NK-92 (cell line): Measurements from ENCODE around the gene IFI6.
"Not testable (repeated sequence)": the region's sequence is repeated elsewhere in the genome, so short reads cannot be mapped to it uniquely, and the experiment has no call there.

Experiments used
- DNase-seq: peaks from one replicate; lab custom pipeline; 2025; ENCODE audit not compliant: unreplicated experiment; lab: John Stamatoyannopoulos, UW

Gene IFI6

DNA sequence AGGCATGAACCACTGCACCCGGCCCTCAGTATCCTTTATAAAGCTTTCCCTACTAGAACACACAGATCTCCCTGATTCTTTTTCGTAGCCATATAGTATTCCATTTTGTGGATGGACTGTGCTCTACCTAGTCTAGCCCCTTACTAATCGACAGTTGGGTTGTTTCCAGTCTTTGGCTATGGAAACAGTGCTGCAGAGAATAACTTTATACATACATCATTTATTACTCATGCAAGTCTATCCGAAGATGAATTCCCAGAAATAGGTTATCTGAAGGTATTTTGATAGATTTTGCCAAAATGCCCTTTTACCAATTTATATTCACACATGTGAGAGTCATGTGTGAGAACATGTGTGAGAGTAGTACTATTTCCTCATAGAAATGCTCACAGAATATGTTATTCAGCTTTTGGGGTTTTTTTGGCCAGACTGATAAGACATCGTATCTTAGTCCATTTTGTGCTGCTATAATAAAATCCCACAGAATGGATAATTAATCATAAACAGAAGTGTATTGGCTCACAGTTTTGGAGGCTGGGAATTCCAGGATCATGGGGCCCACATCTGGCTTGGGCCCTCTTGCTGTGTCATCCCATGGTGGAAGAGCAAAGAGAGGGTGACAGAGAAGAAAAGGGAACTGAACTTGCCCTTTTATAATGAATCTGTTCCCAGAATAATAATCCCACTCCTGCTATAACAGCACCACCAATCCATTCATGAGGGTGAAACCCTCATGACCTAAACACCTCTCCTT is 19.7 kb downstream of the IFI6 start:
- DNase-seq: no peak

GRCh38 chr1:27650539-27651175 is 21.3 kb downstream of the IFI6 start:
- no peak for DNase-seq

DNA sequence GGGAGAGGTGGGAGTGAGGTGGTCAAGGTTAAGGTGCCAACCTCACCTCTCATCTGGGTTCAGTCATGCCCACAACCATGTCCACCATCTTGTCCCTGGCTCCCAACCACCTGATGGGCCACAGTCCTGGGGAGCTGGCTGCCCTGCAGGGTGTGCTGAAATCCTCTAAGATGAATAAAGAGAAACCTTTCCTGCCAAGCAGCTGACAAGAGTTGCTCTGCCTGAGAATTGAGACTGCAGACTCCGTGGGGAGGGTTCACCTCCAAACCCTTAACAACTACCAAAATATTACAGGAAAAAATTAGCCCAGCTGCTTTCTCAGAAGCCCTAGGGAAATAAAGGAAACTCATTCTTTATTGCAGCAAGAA is 21.8 kb downstream of the IFI6 start:
- DNase-seq: no peak

DNA sequence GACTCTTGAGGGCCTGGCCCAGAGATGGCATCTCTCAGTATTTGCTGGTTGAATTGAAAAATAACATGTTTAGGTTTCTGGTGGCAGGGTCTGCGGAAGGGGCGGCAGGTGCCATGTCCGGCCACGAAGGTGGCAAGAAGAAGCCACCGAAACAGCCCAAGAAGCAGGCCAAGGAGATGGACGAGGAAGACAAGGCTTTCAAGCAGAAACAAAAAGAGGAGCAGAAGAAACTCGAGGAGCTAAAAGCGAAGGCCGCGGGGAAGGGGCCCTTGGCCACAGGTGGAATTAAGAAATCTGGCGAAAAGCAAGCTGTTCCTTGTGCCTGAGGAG is 22.7 kb downstream of the IFI6 start:
- no peak for DNase-seq

- DNase-seq: no peak
These were observed 23.2 kb downstream of the IFI6 start for GRCh38 chr1:27648602-27649305.

- DNase-seq: no peak
These were observed 24.7 kb downstream of the IFI6 start for GRCh38 chr1:27647328-27647727.

DNA sequence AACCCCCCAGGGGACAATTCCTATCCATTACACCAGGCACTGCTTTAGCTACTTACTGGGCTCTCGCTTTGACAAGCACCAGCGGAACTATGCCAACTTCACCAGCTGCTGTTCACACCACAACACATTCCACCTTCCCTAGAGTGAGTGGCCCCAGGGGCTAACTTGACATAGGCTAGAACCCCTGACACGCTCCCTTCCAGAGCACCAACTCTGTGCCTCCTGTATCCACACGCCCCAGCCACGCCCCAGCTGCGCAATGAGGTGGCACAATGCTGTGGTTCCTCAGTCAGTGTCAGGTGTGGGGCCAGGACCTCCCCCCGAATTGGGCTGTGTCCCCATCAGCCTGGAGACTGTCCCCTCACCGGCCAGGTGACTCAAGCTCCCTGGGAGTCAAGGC is 25.3 kb downstream of the IFI6 start:
- DNase-seq: no peak

- DNase-seq: no peak
These were observed 26.9 kb downstream of the IFI6 start for GRCh38 chr1:27645071-27645415.

GRCh38 chr1:27644369-27645070 is 27.5 kb downstream of the IFI6 start:
- no peak for DNase-seq

DNA sequence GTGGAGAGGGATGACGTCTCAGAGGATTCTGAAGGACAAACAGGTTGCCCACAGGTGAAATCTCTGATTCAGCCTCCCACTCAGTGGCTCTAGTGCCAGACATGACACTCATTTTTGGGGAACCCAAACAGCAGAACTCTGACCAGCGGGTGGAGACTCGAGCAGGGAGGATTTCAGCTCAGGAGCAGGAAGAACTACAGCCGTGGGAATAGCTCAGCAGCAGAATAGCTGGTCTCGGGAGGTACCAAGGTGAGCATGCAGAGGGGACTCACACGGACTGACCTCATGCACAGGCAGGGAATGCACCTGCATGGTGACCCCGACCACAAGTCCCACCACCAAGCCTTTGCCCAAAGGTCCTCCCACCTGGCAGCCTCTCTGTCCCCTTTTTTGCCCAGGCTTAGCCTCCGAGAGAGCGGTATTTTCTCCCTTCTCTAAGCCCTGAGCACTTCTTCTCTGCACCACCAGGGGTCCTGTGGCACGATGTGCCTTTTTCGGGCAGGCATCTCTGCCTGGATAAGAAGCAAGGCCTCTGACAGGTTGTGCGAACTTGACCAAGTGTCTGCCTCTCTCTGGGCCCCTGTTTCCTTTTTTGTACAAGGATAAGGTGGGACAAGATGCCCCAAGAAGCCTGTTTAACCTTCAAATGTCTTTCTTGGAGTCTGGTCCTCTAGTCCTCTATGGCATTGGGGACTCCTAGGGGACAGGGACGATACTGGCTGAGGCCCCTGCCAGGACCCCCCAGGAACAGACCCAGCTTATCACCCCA is 28.2 kb downstream of the IFI6 start:
- DNase-seq: no peak

- DNase-seq: not testable (repeated sequence)
These were observed 31.5 kb downstream of the IFI6 start for GRCh38 chr1:27640514-27640913.

GRCh38 chr1:27638805-27639204 is 33.2 kb downstream of the IFI6 start:
- DNase-seq: no peak

- DNase-seq: no peak
These were observed 33.8 kb downstream of the IFI6 start for GRCh38 chr1:27638047-27638734.

- DNase-seq: no peak
These were observed 36.4 kb downstream of the IFI6 start for GRCh38 chr1:27635396-27636142.

GRCh38 chr1:27634985-27635367 is 37.0 kb downstream of the IFI6 start, which contains the start of gene FGR:
Gene FGR (minus strand): TSS chr1:27635185. CDS start chr1:27623916, 11,269 bp downstream.
- no peak for DNase-seq

DNA sequence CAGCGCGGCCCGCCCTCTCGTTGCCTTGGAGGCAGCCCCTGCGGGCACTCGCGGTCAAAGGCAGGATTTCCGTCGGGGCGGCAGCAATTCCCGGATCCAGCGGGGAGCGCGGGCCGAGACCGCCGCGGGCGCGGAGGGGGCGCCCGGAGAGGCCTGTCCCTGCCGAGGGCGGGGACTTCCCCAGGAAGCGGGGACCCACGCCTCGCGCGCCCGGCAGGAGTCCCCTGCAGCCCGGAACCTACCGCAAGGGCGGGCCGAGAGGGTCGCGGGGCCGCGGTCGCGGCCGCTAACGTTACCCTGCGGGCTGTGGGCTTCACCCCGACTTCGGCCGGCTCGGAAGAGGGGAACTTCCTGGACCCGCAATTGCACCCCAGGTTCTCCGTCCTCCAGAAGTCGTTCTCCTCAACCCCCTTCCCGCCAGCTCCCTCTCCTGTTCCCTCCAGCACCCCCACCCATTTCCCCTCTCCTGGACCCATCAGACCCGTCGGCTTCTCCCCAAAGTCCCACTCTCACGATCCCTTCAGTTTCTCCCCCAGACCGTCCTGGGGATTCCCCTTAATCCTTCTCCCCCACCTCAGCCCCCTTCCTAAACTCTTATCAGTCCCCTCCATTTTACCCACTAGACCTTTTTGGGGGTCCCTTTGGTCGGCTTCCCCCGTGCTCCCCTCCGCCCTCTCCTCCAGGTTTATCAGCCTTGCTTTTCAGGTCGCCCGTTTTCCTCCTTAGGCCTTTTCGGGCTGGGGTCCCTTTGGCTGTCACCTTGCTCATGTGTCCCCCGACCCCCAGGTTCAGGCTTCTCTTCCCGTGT is 37.6 kb downstream of the IFI6 start:
- no peak for DNase-seq

GRCh38 chr1:27633640-27634176 is 38.3 kb downstream of the IFI6 start:
- no peak for DNase-seq

DNA sequence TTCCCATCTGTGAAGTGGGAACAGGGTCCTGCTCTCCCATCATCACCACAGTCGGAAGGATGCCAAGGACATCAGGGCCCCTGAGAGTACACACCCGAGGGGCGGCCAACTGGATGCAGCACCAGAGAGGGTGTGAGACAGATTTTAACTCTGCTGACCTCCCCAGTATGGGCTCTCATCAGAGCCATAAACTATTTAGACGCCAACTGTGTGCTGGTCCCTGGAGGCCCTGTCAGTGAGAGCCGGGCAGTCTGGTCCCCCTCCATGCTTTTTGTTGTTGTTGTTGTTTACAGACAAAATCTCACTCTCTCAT is 38.7 kb downstream of the IFI6 start:
- no peak for DNase-seq
